ENCODE results near the gene PTP4A2.

DNA sequence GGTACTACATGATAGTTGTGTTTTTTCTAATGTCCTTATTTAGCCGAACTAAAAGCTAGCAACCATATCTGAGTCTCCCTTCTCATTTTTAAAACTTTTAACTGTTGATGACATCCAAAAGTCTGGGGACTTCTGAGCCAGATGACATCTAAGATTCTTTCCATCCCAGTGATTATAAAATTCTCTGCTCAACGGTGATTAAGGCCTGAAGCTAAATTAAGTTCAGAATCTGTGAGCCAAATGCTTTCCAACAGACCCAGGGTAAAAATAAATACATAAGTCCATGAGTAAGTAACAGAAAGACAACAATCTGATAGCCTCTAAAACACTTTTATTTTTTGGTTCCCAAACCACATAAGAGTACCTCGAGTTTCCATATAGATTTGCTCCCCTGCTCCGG, 13.1 kb upstream of the PTP4A2 start:
- TF ChIP-seq, protein P1, sequence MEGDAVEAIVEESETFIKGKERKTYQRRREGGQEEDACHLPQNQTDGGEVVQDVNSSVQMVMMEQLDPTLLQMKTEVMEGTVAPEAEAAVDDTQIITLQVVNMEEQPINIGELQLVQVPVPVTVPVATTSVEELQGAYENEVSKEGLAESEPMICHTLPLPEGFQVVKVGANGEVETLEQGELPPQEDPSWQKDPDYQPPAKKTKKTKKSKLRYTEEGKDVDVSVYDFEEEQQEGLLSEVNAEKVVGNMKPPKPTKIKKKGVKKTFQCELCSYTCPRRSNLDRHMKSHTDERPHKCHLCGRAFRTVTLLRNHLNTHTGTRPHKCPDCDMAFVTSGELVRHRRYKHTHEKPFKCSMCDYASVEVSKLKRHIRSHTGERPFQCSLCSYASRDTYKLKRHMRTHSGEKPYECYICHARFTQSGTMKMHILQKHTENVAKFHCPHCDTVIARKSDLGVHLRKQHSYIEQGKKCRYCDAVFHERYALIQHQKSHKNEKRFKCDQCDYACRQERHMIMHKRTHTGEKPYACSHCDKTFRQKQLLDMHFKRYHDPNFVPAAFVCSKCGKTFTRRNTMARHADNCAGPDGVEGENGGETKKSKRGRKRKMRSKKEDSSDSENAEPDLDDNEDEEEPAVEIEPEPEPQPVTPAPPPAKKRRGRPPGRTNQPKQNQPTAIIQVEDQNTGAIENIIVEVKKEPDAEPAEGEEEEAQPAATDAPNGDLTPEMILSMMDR (IDR thresholded peaks at IDR 0.05): no peak
- TF ChIP-seq POLR2A (IDR thresholded peaks at IDR 0.05): no peak
